22Rv1 (cell line): ENCODE data around the gene SWI5.

ENCODE experiments used
- CTCF ChIP-seq: fragments of 450-650 bp; IDR thresholded peaks from 2 replicates; pipeline ENCODE4 v1.5.1; 2017; ENCODE audit warnings: mild to moderate bottlenecking
- ZFX ChIP-seq: fragments of 450-650 bp; IDR thresholded peaks from 2 replicates; pipeline ENCODE4 v1.6.1; 2017; ENCODE audit warnings: antibody characterized with exemption, borderline replicate concordance

GRCh38 chr9:128252317-128253139 is 23.5 kb upstream of the SWI5 start:
- no peak for TF ChIP-seq CTCF
- no peak for TF ChIP-seq ZFX
